H1 (cell line): ENCODE results near the gene LY6G6F.

Source experiments
- CTCF ChIP-seq, 3 experiments: IDR thresholded peaks; 1 replicate in 2 of 3; 2 replicates in 1 of 3; pipeline versions ENCODE4 v1.5.1 to v1.6.1; 2011; ENCODE audit warnings: low read length in 3 of 3, mild to moderate bottlenecking in 3 of 3, inconsistent platforms in 2 of 3, low read depth in 1 of 3, moderate library complexity in 1 of 3; ENCODE audit not compliant: insufficient read depth in 1 of 3; ENCODE audit errors: control extremely low read depth in 1 of 3
- KDM4A ChIP-seq: IDR thresholded peaks from one replicate; pipeline ENCODE4 v1.7.1; 2012; ENCODE audit warnings: low read depth, mild to moderate bottlenecking, moderate library complexity, low read length, inconsistent platforms; ENCODE audit not compliant: severe bottlenecking
- POLR2A ChIP-seq, 2 experiments: IDR thresholded peaks; 1 replicate in 1 of 2; 2 replicates in 1 of 2; pipeline ENCODE4 v1.6.1; 2011; ENCODE audit warnings: low read depth in 2 of 2, low read length in 2 of 2, mild to moderate bottlenecking in 2 of 2; ENCODE audit errors: control extremely low read depth in 1 of 2
- POLR2AphosphoS5 ChIP-seq: IDR thresholded peaks from 2 replicates; pipeline ENCODE4 v1.6.1; 2011; ENCODE audit warnings: low read depth, low read length
- POU5F1 ChIP-seq: IDR thresholded peaks from 2 replicates; pipeline ENCODE4 v1.6.1; 2011; ENCODE audit warnings: low read depth, mild to moderate bottlenecking, low read length, moderate library complexity
- RAD21 ChIP-seq, 2 experiments: IDR thresholded peaks in 1 of 2; conservative IDR thresholded peaks in 1 of 2; 2 replicates each; pipeline ENCODE4 v1.6.1; 2011; ENCODE audit warnings: low read depth in 2 of 2, low read length in 2 of 2, improper control_type of control experiment in 1 of 2, inconsistent platforms in 1 of 2, mild to moderate bottlenecking in 1 of 2, moderate library complexity in 1 of 2
- TBP ChIP-seq: IDR thresholded peaks from 2 replicates; pipeline ENCODE4 v1.6.1; 2011; ENCODE audit warnings: low read depth, low read length, improper control_type of control experiment
- TCF12 ChIP-seq: IDR thresholded peaks from 2 replicates; pipeline ENCODE4 v1.6.1; 2011; ENCODE audit warnings: low read depth, mild to moderate bottlenecking, low read length
- ZNF274 ChIP-seq: IDR thresholded peaks from 2 replicates; pipeline ENCODE4 v1.7.0; 2012; ENCODE audit warnings: low read length, borderline replicate concordance; ENCODE audit errors: extremely low read depth
- TF ChIP-seq, protein P1 (sequence below): IDR thresholded peaks from 2 replicates; pipeline ENCODE4 v1.6.1; 2012; ENCODE audit warnings: inconsistent platforms

DNA sequence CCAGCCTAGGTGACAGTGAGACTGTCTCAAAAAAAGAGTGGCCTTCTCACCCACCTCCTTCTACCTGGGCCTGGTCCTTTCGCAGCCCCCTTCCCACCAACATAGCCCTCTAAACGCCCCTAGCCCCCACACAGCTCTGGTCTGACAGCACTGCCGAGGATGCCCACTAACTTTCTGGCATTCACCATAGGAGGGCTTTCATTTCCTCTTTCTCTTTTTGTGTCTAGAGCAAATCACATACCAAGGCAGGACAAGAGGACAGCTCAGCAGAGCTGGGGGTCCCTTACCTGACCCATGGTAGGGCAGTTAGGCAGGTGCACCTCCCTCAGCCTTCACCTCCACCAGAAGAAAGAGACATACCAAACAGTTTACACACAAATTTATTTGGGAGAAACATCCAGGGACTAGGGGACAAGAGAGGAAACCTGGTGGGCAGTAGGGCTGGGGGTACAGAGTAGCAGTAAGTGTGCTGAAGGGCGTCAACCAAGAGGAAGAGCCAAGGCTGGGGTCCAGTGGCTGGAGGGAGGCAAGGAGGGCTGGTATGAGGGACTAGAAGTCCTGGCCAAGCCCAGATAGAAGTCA is 30.3 kb upstream of the LY6G6F start:
- TF ChIP-seq CTCF (IDR thresholded peaks at IDR 0.05; ENCODE audit: control extremely low read depth in 1 of 3, insufficient read depth in 1 of 3, low read depth in 1 of 3, low read length in 3 of 3) (no peak), POLR2A (IDR thresholded peaks at IDR 0.05; ENCODE audit: control extremely low read depth in 1 of 2, low read depth in 2 of 2, low read length in 2 of 2) (no peak), KDM4A (no peak), ZNF274 (no peak), TBP (no peak), TCF12 (no peak), RAD21 (IDR thresholded peaks at IDR 0.05 in 1 of 2, conservative IDR thresholded peaks at IDR 0.05 in 1 of 2; ENCODE audit: low read depth in 2 of 2, low read length in 2 of 2) (no peak), POLR2AphosphoS5 (no peak), POU5F1 (no peak)
- TF ChIP-seq, protein P1, sequence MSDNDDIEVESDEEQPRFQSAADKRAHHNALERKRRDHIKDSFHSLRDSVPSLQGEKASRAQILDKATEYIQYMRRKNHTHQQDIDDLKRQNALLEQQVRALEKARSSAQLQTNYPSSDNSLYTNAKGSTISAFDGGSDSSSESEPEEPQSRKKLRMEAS, result no peak
